ENCODE results near the gene SERPING1.

The SERPING1 gene

DNA sequence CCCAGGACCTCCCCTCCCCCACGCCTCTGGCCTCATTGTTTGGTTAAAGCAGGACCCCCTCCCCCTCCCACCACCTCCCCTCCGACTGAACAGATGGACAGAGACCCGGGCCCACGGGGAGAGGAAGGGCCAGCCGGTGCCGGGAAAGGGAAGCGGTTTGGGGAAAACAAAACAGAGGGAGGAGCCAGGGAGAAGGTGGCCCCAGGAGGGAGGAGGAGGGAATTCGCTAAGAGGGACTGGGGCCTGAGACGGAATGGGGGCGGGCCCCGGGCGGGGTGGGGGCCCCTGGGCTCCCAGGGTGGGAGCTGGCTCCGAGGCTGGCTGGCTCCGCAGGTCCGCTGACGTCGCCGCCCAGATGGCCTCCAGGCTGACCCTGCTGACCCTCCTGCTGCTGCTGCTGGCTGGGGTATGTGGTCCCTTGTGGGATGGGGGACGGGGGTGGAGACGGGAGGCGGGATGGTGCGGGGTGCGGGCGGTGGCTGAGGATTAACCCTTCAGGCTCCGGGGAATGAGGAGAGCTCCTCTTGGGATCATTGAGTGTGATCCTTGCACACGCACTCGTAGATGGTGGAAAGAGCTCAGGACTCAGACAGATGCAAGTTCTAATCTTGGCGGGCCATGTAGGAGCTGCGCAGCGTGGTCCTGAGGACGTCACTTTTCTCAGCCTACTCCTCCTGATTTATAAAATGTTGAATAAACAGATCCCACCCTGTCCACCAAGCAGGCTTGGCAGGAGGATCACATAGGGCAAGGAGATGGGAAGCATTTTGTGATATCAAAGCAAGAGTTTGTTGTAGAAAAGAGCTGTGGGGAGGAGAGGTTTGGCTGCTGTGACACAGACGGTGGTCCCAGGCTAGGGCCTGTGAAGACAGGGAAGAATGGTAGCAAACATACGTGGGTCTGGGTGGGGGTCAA is 688 bp downstream of the SERPING1 start:
- no peak for DNase-seq

DNA sequence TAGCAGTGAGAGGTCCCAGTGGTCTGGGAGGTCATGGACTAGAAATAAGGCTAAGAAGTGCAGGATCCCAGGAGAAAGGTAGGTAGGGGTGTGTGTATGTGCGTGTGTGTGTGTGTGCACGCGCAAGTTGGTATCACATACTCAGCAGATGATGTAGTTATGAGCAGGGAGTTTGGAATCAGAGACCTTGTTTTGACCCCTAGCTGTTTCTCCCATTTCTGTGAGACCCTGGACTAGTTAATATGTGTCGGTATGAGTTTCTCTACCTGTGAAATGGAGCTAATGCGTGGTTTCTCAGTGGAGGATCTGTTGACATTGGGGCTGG is 1.3 kb downstream of the SERPING1 start:
- no peak for DNase-seq

DNA sequence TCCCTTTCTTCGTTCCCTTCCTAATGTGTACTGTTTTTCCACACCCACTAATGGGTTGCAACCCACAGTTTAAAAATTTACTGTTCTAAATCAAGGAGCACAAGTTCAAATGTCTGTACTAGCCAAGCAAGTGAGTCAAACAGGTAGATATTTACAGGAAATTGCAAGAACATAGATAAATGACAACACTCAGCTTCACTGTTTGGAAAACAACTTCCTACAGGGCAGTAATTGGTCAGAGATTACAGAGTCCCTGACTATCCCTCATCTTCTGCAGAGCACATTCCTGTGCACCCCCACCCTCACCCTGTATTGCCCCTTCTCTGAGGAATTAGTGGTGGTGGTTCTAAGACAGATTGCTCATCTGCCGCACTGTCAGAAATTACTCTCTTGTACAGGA is 1.9 kb downstream of the SERPING1 start:
- no peak for DNase-seq

DNA sequence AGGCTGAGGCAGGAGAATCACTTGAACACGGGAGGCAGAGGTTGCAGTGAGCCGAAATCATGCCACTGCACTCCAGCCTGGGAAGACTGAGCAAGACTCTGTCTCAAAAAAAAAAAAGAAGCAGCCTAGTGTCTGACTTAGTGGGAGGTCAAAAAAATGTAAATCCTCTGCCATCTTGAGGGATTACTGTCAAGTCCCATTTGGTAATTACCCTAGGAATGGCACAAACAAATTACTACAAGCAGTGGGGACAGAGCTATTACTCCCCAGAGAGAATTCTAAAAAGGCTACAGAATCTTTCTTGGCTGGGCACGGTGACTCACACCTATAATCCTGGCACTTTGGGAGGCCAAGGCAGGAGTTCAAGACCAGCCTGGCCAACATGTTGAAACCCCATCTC is 3.8 kb downstream of the SERPING1 start:
- DNase-seq = no peak

- DNase-seq = no peak
These were observed 7.0 kb downstream of the SERPING1 start for GRCh38 chr11:57604296-57605027.

DNA sequence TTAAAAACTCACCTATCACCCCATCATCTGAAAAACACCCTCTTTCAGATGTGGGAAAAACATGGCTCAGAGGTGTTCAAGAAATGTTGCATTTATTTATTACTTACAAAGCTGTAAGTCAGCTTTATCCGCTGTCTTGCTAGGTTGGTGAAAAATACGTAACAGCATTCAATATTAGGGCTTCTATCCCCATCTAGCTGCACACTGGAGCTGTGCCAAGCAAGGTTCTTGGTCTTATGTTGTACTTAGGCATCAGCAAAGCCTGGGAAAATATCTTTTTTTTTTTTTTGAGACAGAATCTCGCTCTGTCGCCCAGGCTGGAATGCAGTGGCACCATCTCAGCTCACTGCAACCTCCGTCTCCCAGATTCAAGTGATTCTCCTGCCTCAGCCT is 7.5 kb downstream of the SERPING1 start:
- DNase-seq = no peak

- no peak for DNase-seq
These were observed 12.7 kb downstream of the SERPING1 start for GRCh38 chr11:57610170-57610569.

DNA sequence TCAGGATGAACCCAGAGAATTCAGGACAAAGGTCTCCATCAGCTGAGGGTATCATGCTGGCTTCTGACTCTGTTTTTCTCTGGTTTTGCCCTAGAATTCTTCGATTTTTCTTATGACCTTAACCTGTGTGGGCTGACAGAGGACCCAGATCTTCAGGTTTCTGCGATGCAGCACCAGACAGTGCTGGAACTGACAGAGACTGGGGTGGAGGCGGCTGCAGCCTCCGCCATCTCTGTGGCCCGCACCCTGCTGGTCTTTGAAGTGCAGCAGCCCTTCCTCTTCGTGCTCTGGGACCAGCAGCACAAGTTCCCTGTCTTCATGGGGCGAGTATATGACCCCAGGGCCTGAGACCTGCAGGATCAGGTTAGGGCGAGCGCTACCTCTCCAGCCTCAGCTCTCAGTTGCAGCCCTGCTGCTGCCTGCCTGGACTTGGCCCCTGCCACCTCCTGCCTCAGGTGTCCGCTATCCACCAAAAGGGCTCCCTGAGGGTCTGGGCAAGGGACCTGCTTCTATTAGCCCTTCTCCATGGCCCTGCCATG is 16.8 kb downstream of the SERPING1 start:
- no peak for DNase-seq

- DNase-seq = no peak
These were observed 17.8 kb downstream of the SERPING1 start for GRCh38 chr11:57615308-57615707.

GRCh38 chr11:57616595-57616994 is 19.1 kb downstream of the SERPING1 start:
- no peak for DNase-seq

GRCh38 chr11:57618438-57618837 is 21.0 kb downstream of the SERPING1 start:
- no peak for DNase-seq

GRCh38 chr11:57619331-57619730 is 21.8 kb downstream of the SERPING1 start:
- no peak for DNase-seq

DNA sequence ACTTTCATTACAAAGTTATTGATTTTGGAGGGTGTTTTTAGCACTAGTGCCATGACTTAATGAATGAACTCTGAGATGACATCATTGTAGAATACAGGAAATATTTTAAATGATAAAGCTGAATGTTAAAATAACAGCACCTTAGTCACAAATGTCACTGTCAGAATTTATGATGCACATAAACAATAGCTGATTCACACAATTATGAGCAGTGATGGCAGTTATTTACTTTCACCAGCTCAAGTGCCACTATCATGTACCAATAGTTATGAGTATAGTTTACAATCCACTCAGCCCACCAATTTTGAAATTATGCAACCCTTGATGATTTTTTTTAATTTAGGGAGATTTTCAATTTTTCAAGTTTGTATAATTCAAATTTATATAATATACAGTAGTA is 23.0 kb downstream of the SERPING1 start:
- no peak for DNase-seq

GRCh38 chr11:57622263-57622662 is 24.8 kb downstream of the SERPING1 start:
- no peak for DNase-seq

GRCh38 chr11:57624864-57625263 is 27.4 kb downstream of the SERPING1 start:
- DNase-seq = no peak

DNA sequence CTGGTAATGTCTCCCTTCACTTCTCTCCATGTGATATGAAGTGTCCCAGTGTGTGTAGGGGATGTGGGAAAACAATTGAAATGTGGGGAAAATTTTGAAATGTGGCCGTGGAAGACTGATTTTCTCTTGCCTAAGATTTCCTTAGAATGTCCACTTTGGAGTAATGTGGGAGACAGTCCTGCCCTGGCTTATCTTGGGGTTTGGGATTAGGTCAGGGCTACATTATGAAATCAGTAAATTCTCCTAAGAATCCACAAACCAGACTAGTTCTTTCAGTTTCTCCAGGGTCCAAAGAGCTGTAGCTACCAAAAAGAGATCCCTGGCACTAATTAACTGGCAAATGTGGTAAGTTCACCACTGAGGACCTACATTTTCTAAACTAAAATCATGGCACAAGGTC is 29.4 kb downstream of the SERPING1 start:
- no peak for DNase-seq

GRCh38 chr11:57630171-57630570 is 32.7 kb downstream of the SERPING1 start:
- no peak for DNase-seq

- no peak for DNase-seq
These were observed 34.6 kb downstream of the SERPING1 start for GRCh38 chr11:57632116-57632515.

DNA sequence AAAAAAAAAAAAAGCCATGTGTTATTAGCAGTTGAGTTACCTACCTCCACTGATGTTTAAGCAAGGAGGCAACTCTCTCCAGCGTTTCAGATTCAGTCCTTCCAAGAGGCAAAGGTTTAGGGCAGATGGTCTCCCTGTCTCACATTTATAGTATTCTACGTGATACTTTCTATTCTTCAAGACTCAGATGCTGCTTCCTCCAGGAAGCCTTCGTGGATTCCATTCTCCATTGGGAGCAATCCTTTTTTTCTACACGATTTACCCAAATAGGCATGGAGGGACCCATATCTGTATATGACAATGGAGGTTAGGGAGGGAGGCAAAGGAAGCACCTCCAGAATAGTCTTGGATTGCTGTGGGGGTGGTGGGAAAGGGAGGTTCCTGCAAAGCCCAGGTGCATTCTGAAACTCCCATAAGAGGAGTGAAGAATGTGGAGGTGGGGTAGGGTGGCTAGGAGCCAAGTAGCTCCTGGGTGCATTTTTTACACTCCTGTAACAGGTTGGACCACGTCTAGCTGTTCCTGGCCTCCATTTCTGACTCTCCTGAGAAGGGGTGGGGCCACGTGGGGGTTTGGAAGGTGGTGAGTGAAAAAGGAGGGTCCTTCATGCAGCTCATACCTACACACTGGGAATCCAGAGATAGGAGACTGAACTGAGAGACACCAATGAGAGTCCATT is 36.0 kb downstream of the SERPING1 start:
- DNase-seq = no peak

DNA sequence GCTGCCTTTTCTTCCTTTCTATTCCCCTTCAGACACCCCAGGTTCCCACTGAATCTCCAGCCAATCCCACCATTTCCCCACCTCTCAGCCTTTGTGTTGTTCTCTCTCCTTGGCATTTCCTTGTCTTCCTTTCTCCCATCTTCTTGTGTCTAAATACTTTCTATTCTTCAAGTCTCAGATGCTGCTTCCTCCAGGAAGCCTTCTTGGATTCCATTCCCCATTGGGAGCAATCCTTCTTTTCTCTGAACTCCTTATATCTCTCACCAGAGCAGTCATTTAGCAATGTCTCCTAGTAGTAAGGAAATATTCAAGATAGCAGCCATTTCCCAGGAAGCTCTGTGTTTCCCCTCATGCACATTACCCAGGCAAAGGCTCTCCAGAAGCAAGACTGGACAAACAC is 36.8 kb downstream of the SERPING1 start:
- no peak for DNase-seq

GRCh38 chr11:57635246-57635645 is 37.8 kb downstream of the SERPING1 start:
- DNase-seq = no peak

GRCh38 chr11:57637626-57638004 is 40.1 kb downstream of the SERPING1 start:
- no peak for DNase-seq

DNA sequence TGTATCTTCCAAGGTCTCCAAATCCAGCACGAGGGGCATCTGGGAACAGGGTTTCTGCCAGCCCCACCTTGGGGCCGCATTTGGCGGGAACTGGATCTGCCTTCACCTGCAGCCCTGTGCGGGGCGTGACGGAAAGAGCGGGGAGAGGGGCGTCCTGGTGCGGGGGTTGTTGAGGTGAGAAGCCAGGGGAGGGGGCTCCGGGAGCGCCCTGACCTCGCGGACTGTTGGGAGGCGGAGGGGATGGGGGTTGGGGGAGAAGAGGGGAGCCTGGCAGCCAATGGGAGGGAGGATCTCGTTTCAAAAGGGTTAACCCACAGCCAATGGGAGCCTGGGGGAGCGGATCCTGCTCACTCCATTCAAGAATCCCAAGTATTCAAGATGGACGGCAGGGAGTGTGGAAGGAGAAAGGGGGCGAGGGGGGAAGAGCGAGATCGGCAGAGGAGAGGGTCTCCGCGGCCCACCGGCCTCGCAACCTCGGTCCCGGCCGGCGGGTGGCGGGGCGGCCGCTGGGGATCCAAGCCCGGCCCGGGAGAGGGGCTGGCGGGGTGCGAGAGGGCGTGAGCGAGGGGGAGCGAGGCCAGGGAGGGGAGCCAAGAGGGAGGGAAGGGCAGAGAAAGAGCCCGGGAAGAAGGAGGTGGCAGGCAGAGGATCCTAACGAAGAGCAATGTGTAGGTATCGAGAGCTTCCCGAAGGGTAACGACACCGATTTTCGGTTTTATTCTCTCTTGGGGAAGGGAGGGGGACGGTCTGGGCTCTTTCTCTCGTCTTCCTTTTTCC is 40.7 kb downstream of the SERPING1 start:
- peak; percentile 77 for DNase-seq
